ENCODE measurements around the gene NAT8.
"Not testable (repeated sequence)": the region's sequence is repeated elsewhere in the genome, so short reads cannot be mapped to it uniquely, and the experiment has no call there.

The NAT8 gene

GRCh38 chr2:73636977-73637376 lies 5.2 kb downstream of the NAT8 start:
- DNase-seq (ENCODE audit: low read depth), result not testable (repeated sequence)

GRCh38 chr2:73630662-73631266 lies 11.5 kb downstream of the NAT8 start:
- DNase-seq (ENCODE audit: low read depth), result not testable (repeated sequence)

GRCh38 chr2:73628493-73628892 lies 13.7 kb downstream of the NAT8 start:
- not testable (repeated sequence) for DNase-seq (ENCODE audit: low read depth)

GRCh38 chr2:73626237-73626636 lies 16.0 kb downstream of the NAT8 start:
- not testable (repeated sequence) for DNase-seq (ENCODE audit: low read depth)

- DNase-seq (ENCODE audit: low read depth), result not testable (repeated sequence)
Observed at GRCh38 chr2:73624625-73625024, 17.6 kb downstream of the NAT8 start.

- DNase-seq (ENCODE audit: low read depth), result not testable (repeated sequence)
Observed at GRCh38 chr2:73624036-73624435, 18.2 kb downstream of the NAT8 start.

- DNase-seq (ENCODE audit: low read depth), result not testable (repeated sequence)
Observed at GRCh38 chr2:73619925-73620324, 22.3 kb downstream of the NAT8 start.

- no peak for DNase-seq (ENCODE audit: low read depth)
Observed at GRCh38 chr2:73614997-73615396, 27.2 kb downstream of the NAT8 start.

GRCh38 chr2:73614105-73614504 lies 28.1 kb downstream of the NAT8 start:
- no peak for DNase-seq (ENCODE audit: low read depth)

- no peak for DNase-seq (ENCODE audit: low read depth)
Observed at GRCh38 chr2:73611867-73612266, 30.4 kb downstream of the NAT8 start.

- no peak for DNase-seq (ENCODE audit: low read depth)
Observed at GRCh38 chr2:73611193-73611592, 31.0 kb downstream of the NAT8 start.

- DNase-seq (ENCODE audit: low read depth), result no peak
Observed at GRCh38 chr2:73610111-73610510, 32.1 kb downstream of the NAT8 start.

GRCh38 chr2:73604589-73604988 lies 37.6 kb downstream of the NAT8 start:
- DNase-seq (ENCODE audit: low read depth), result not testable (repeated sequence)

GRCh38 chr2:73603099-73603588 lies 39.1 kb downstream of the NAT8 start:
- DNase-seq (ENCODE audit: low read depth), result not testable (repeated sequence)

- DNase-seq (ENCODE audit: low read depth), result no peak
Observed at GRCh38 chr2:73601780-73602179, 40.4 kb downstream of the NAT8 start.

- no peak for DNase-seq (ENCODE audit: low read depth)
Observed at GRCh38 chr2:73594251-73594650, 48.0 kb downstream of the NAT8 start.

- no peak for DNase-seq (ENCODE audit: low read depth)
Observed at GRCh38 chr2:73593680-73594079, 48.5 kb downstream of the NAT8 start.
